Osteocyte (in vitro differentiated cells): ENCODE results near the gene HIKESHI. TPM values are rescaled to one million over a fixed set of nuclear protein-coding genes. Genes with fewer than 3 reads are reported as not detected.

ENCODE experiments used
- DNase-seq: peaks from one replicate; pipeline ENCODE4 v3.0.0; 2021; ENCODE audit warnings: mixed read lengths; ENCODE audit not compliant: unreplicated experiment; ENCODE audit errors: extremely low spot score
- H3K27ac Mint-ChIP-seq: one replicate; pipeline ENCODE4 v1.8.0; 2021; ENCODE audit warnings: mild to moderate bottlenecking, mixed read lengths; ENCODE audit not compliant: unreplicated experiment
- H3K27me3 Mint-ChIP-seq: one replicate; pipeline ENCODE4 v1.8.0; 2021; ENCODE audit warnings: mixed read lengths; ENCODE audit not compliant: unreplicated experiment
- H3K36me3 Mint-ChIP-seq: one replicate; pipeline ENCODE4 v1.8.0; 2021; ENCODE audit warnings: mixed read lengths; ENCODE audit not compliant: unreplicated experiment
- H3K4me1 Mint-ChIP-seq: one replicate; pipeline ENCODE4 v1.8.0; 2021; ENCODE audit warnings: mixed read lengths; ENCODE audit not compliant: unreplicated experiment
- H3K4me3 Mint-ChIP-seq: one replicate; pipeline ENCODE4 v1.8.0; 2021; ENCODE audit warnings: mild to moderate bottlenecking, moderate library complexity, mixed read lengths; ENCODE audit not compliant: unreplicated experiment
- H3K9me3 Mint-ChIP-seq: one replicate; pipeline ENCODE4 v1.8.0; 2021; ENCODE audit warnings: mixed read lengths; ENCODE audit not compliant: unreplicated experiment
- CTCF ChIP-seq: fragments of 200-600 bp; sonication (generic); IDR thresholded peaks from 2 replicates; pipeline ENCODE4 v1.5.0; 2021; ENCODE audit warnings: antibody characterized with exemption, mild to moderate bottlenecking, moderate library complexity
- total RNA-seq: library from RNA; stranded (reverse); gene quantifications from 2 replicates; pipeline ENCODE4 v1.2.1, GENCODE V29; 2021

Gene HIKESHI
- total RNA-seq, 1 donor from 2014 or later = 38.8 TPM

GRCh38 chr11:86274503-86274902 lies 27.5 kb upstream of the HIKESHI start:
- no peak for DNase-seq
- no peaks in the 10 kb centered on the region for H3K27me3 Mint-ChIP-seq
- no peak for TF ChIP-seq CTCF
- H3K36me3 Mint-ChIP-seq = peaks cover 42% of the 10 kb centered on the region
- no peaks in the 10 kb centered on the region for H3K9me3 Mint-ChIP-seq
- no peaks in the 10 kb centered on the region for H3K4me1 Mint-ChIP-seq
- H3K27ac Mint-ChIP-seq = no peak overlapping the region
- no peak overlapping the region for H3K4me3 Mint-ChIP-seq

GRCh38 chr11:86274999-86275398 lies 27.0 kb upstream of the HIKESHI start:
- Mint-ChIP-seq H3K4me3 (no peak overlapping the region), H3K36me3 (peaks cover 44% of the 10 kb centered on the region), H3K4me1 (no peaks in the 10 kb centered on the region), H3K27me3 (no peaks in the 10 kb centered on the region), H3K9me3 (no peaks in the 10 kb centered on the region), H3K27ac (no peak overlapping the region)
- no peak for DNase-seq
- TF ChIP-seq CTCF = no peak

- TF ChIP-seq CTCF = no peak
- H3K4me3 Mint-ChIP-seq = no peak overlapping the region
- no peak overlapping the region for H3K27ac Mint-ChIP-seq
- no peaks in the 10 kb centered on the region for H3K9me3 Mint-ChIP-seq
- no peaks in the 10 kb centered on the region for H3K4me1 Mint-ChIP-seq
- no peak for DNase-seq
- peaks cover 44% of the 10 kb centered on the region for H3K36me3 Mint-ChIP-seq
- no peaks in the 10 kb centered on the region for H3K27me3 Mint-ChIP-seq
These were observed 26.3 kb upstream of the HIKESHI start for GRCh38 chr11:86275493-86276370.

- Mint-ChIP-seq H3K27ac (no peak overlapping the region), H3K4me3 (no peak overlapping the region), H3K36me3 (peaks cover 38% of the 10 kb centered on the region), H3K4me1 (no peaks in the 10 kb centered on the region), H3K27me3 (no peaks in the 10 kb centered on the region), H3K9me3 (no peaks in the 10 kb centered on the region)
- DNase-seq = no peak
- TF ChIP-seq CTCF = no peak
These were observed 24.3 kb upstream of the HIKESHI start for GRCh38 chr11:86277741-86278140.

GRCh38 chr11:86278226-86278625 lies 23.8 kb upstream of the HIKESHI start:
- TF ChIP-seq CTCF = no peak
- no peaks in the 10 kb centered on the region for H3K4me1 Mint-ChIP-seq
- peaks cover 38% of the 10 kb centered on the region for H3K36me3 Mint-ChIP-seq
- no peaks in the 10 kb centered on the region for H3K27me3 Mint-ChIP-seq
- H3K27ac Mint-ChIP-seq = no peak overlapping the region
- H3K4me3 Mint-ChIP-seq = no peak overlapping the region
- no peaks in the 10 kb centered on the region for H3K9me3 Mint-ChIP-seq
- no peak for DNase-seq
